Measurements from ENCODE around the gene SERINC3. TPM values are rescaled to one million over a fixed set of nuclear protein-coding genes. Genes with fewer than 3 reads are reported as not detected.

SERINC3 gene
- total and polyA plus RNA-seq, 10 of the 15 experiments (the other 5 are each of a cell fraction or from before 2014, with no cell fraction given): 24.5 to 96.8 (median 38.8) TPM

- TF ChIP-seq ATF2 (IDR thresholded peaks at IDR 0.05; ENCODE audit: low read length) (no peak), CBX5 (IDR thresholded peaks at IDR 0.05; ENCODE audit: low read depth) (no peak), MEF2A (IDR thresholded peaks at IDR 0.05; ENCODE audit: insufficient read depth, low read depth, low read length) (no peak), GABPA (IDR thresholded peaks at IDR 0.05; ENCODE audit: low read depth) (no peak), NR2C2 (IDR thresholded peaks at IDR 0.05; ENCODE audit: borderline replicate concordance, control insufficient read depth, insufficient read length, low read depth) (no peak), MLLT1 (IDR thresholded peaks at IDR 0.05) (no peak), DPF2 (IDR thresholded peaks at IDR 0.05) (no peak), CHD1 (IDR thresholded peaks at IDR 0.05; ENCODE audit: low read depth, low read length) (no peak)
Observed at GRCh38 chr20:44467289-44467883, 54.5 kb downstream of the SERINC3 start (continued).

GRCh38 chr20:44465001-44465560 is 56.8 kb downstream of the SERINC3 start:
- Histone ChIP-seq H2AFZ (ENCODE audit: control insufficient read depth, low read depth, low read length) (no peak overlapping the region), H3K9ac (ENCODE audit: control insufficient read depth, insufficient read depth, low read length) (no peak overlapping the region), H3K4me2 (ENCODE audit: control insufficient read depth, insufficient read depth) (no peak overlapping the region), H3K27ac (ENCODE audit: control insufficient read depth, insufficient read depth) (no peak overlapping the region), H3K79me2 (ENCODE audit: control insufficient read depth, insufficient read depth, low read length) (no peaks in the 10 kb centered on the region), H3K27me3 (replicated peaks in 1 of 2; ENCODE audit: control insufficient read depth in 2 of 2, insufficient read depth in 2 of 2, low read length in 1 of 2) (no peaks in the 10 kb centered on the region; a peak in 1 of 4 replicates), H3K4me3 (no peak overlapping the region), H3K4me1 (ENCODE audit: control insufficient read depth, insufficient read depth, low read length) (no peaks in the 10 kb centered on the region), H3K36me3 (ENCODE audit: control insufficient read depth in 2 of 2, insufficient read depth in 2 of 2, low read length in 1 of 2) (no peaks in the 10 kb centered on the region), H4K20me1 (ENCODE audit: control insufficient read depth, insufficient read depth) (no peaks in the 10 kb centered on the region), H3K9me3 (replicated peaks; ENCODE audit: control insufficient read depth, insufficient read depth, low read length) (no peaks in the 10 kb centered on the region)
- SMC1A ChIA-PET (ENCODE audit: uncharacterized antibody, unreplicated experiment): no interaction called here
- RAD21 ChIA-PET (ENCODE audit: unreplicated experiment): no interaction called here
- intact Hi-C loops (cut with micrococcal nuclease; ENCODE audit: unreplicated experiment): no loop called here
- ATAC-seq (no peak), FAIRE-seq (no peak), DNase-seq (ENCODE audit: low read depth, low spot score) (no peak)
- in situ Hi-C loops (cut with MboI): no loop called here
- 8% methylated on average over 3 of the region's 3 CpGs for WGBS (ENCODE audit: insufficient coverage, insufficient replicate concordance, low lambda C conversion rate, missing lambda C conversion rate)
- BruUV-seq (replicated peaks): no TSS peak
- peak; percentile 78; the same call in 1 of the 2 replicates for TF ChIP-seq HSF1 (IDR thresholded peaks at IDR 0.05; ENCODE audit: low read depth, low read length)
- no peak for TF ChIP-seq IKZF2 (IDR thresholded peaks at IDR 0.05)
- TF ChIP-seq ATF3 (IDR thresholded peaks at IDR 0.05; ENCODE audit: borderline replicate concordance, extremely low read depth, low read depth, low read length): no peak
- CTCF ChIA-PET: interaction anchor here (0.7 to 1.3 kb wide), 2 partner anchors 145 to 154 kb away, joined by 3 read pairs; partner anchors contain the start of gene FITM2
- POLR2A ChIA-PET: no interaction called here
